Measurements from ENCODE around the gene ME3.

Gene ME3

DNA sequence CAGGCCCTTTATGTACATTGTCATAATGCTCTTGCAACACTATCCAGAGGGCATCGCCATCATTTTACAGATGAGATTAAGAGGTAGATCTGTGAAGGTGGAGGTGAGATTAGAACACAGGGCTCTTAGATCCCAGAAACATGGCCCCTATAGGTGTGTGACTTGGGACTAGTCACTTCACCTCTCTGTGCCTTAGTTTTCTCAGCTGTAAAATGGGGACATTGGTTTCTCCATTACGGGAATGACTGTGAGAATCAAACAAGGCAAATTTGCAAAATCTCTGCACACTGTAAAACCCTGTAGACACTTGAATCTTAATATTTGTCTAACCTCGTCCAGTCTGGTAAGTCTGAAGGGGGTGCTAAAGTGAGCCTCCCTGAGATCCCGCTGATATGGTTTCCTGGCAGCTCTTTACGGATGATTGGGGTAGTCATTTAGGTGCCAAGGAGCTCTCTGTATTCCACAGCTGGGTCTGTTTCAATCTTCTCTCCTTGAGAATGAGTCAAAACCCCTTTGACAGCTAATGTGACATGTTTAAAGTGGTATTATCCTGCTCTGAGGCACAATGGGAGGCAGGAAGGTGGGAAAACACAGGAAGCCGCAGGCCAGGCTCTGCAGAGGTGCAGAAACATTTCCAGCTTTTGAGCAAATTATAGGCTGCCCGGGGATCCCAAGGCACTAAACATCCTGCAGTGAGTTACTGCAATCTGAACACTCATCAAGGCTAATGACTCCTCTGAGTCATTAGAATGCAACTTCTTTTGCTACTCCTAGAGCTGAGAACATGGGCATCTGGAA is 156.9 kb downstream of the ME3 start:
- no peak for DNase-seq (ENCODE audit: low read depth in 2 of 2)

DNA sequence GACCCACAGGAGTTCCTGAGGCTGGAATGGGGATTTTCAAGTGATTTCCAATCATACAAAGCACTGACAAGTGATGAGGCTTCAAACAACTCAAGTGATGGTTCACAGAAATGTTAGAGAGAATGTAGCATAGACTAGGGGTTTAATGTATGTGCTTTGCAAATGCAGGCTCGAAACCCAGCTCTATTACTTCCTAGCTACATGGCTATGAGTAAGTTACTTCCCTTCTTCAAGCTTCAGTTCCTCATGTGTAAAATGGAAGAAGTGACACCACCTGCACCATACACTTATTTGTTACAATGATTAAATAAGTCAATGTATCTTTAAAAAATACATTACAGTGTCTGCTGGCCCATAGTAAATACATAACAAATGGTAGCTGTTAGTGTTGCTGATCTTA is 158.0 kb downstream of the ME3 start:
- no peak for DNase-seq (ENCODE audit: low read depth in 2 of 2)

DNA sequence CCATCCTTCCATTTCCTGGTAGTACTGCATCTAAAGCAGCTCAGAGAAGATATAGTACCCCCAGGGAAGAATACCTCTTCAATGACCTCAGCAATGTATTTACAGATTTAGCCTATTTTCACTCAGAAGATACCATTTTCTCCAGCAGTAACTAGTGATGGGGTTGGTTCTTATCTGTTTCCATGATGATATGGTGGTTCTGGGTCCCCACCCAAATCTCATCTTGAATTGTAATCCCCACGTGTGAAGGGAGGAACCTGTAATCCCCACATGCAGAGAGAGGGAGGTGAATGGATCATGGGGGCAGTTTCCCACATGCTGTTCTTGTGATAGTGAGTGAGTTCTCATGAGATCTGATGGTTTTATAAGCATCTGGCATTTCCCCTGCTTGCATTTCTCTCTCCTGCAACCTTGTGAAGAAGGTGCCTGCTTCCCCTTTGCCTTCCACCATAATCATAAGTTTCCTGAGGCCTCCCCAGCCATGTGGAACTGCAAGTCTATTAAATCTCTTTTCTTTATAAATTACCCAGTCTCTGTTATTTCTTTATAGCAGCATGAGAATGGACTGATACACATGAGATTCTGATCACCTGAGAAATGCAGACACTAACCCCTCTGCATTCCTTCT is 158.6 kb downstream of the ME3 start:
- DNase-seq (ENCODE audit: low read depth in 2 of 2) = no peak

DNA sequence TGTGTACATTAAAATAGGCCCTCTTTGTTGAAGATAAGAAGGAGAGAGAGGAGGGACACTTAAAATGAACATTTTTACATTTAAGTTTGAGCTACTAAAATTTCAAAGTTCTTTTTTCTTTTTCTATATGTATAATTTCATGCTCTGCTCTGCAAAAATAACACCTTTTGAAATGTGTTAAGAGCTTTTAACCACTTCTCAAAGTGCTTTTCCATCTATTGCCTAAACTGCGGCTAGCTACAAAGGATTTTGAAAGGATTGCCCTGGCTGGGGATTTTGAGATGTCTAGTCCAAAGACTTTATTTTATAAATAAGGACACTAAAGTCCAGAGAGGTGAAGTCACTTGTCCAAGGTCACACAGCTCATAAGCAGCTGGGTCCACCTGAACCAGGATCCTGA is 159.3 kb downstream of the ME3 start:
- DNase-seq (ENCODE audit: low read depth in 2 of 2) = no peak

DNA sequence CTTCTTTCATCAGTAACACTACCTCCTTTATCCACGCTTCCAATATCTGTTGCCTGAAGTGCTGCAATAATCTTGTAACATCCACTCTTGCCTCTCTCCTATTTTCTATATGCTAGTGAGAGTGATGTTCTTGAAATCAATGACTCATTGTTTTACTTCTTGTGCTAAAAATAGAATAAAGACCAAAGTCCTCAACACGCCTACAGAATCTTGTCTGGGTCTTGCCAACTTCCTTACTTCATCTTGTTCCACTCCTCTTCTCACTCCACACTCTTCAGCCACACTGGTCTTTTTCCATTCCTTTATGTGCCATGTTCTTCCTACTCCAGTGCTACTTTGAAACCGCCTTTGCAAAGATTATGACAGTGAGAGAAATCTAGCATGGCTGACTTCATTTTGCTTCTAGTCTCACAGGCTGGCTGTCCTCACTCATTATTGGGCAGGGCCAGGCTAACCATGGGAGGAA is 161.3 kb downstream of the ME3 start:
- no peak for DNase-seq (ENCODE audit: low read depth in 2 of 2)

DNA sequence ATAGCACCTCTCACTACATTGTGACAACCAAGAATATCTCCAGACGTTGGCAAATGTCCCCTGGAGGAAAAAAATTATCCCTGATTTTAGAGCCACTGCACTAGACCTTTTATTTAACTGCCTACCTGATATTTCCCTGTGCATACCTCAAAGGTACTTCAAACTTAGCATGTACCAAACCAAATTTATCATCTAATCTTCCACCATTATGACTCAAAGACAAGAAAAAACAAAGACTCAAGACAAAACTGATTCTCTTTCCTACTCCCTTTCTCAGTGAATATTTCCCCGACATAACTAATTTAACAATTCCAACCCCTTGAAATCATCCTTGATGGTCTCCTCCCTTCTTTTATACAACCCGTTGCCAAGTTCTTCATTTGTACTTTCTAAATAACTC is 161.7 kb downstream of the ME3 start:
- no peak for DNase-seq (ENCODE audit: low read depth in 2 of 2)

DNA sequence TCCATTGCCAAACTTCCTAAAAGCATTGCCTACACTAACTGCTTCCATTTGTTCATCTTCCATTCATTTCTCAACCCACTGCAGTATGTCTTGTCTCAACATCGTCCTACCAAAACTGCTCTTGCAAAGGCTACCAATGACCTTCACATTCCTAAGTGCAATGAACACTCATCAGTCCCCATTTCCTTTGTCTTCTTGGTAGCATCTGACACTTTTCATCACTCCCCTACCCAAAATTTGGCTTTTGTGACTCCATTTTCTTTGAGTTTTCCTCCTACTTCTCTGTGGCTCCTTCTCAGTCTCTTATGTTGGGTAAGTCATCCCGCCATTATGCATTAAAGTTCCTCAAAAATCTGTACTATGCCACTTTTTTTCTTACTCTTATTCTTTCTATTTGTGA is 162.3 kb downstream of the ME3 start:
- DNase-seq (ENCODE audit: low read depth in 2 of 2) = no peak

DNA sequence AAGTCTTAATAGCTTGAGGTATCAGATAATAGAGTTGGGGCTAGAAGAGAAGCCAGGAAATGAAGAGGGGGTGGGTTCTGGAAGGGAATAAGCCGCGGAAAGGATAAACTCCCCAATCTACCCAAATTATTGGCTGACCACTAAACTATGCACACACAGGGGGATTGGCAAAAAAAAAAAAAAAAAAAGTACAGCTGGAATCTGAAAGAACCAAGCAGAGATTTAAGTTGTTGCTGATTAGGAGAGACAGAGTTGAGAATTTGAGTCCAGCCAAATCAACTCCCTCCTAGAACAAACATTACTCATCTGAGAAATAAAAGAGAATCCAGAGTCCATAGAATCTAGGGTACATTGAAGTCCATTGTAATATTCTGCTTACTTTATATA is 162.8 kb downstream of the ME3 start:
- no peak for DNase-seq (ENCODE audit: low read depth in 2 of 2)

DNA sequence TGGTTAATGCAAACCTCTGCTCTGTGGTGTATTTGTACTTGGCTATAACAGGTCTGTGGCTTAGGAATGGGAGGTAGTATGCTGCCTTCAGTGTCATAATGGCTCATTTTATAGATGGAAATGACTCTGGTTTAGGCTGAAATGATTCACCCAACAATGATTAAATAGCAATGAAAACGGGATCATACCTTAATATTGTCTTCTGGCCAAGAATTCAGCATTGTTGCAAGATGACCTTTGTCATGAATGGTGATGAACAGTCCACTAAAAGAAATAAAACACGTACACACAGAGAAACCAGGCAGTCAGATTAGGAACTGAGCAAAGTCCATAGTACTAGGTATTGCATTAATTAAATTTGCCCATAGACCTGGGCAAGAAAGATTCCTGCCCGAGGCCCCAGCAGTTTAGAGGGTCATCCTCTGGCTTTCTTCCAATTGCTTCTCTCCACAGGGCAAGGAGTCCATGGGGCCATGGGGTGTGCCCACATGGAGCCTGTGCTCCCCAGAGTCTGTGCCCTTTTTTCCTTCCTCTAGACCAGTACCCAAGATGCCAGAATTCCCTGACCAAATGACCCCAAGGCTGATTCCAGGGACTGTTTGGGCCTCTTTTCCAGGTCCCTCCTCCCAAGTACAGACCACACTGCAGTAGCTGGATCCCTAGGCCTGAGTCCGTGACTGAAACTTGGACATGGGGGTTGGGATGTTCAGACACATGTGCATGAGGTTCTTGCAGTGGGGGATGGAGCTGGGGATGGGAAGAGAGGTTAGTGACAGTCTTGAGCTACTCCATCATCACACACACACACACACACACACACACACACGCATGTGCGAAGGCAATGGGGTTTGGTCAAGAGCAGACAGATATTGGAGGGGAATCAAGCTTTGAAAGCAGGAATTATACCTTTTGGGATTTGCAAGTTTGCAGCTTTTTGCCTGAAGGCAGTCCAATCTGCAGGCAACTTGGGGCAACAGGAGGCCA is 163.5 kb downstream of the ME3 start:
- no peak for DNase-seq (ENCODE audit: low read depth in 2 of 2)

DNA sequence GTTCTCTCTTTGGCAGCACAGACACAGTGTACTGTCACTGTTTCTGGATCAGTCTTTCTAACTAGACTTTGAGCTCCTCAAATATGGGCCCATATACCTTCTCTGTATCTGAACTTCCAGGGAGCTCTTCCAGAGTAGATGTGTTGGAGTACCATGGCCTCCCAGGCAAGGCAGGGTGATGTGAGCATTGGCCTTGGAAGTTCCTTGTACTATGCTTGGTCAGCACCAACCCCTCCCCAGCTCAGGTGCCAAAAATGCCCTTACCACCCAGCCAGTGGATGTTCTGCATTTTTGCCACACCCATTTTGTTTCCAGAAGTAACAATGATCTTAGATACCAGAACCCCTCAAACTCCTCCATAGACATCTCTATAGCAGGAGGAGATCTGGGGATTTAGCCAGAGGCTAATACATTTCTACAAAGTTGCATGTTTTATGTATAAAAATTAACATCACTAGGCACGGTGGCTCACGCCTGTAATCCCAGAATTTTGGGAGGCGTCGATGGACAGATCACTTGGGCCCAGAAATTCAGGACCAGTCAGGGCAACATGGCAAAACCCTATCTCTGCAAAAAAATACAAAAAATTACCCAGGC is 165.1 kb downstream of the ME3 start:
- no peak for DNase-seq (ENCODE audit: low read depth in 2 of 2)

DNA sequence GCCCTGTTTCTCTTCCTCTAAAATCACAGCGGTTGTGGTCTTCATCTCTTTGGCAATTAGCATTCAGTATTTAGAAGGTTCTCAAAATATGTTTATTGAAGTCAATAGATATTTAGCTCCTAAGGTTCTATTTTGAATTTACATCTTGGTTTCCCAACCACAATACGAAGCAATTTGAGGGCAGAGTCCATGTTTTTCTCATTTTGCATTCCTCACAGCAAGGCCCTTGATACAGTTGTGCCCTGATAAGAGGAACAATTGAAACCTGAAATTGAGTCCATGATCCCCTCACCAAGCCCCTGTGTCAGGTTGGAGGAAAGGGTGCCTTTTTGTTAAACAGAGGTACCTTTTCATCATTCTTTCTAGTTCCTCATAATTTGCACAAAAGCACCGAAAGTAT is 166.2 kb downstream of the ME3 start:
- no peak for DNase-seq (ENCODE audit: low read depth in 2 of 2)

DNA sequence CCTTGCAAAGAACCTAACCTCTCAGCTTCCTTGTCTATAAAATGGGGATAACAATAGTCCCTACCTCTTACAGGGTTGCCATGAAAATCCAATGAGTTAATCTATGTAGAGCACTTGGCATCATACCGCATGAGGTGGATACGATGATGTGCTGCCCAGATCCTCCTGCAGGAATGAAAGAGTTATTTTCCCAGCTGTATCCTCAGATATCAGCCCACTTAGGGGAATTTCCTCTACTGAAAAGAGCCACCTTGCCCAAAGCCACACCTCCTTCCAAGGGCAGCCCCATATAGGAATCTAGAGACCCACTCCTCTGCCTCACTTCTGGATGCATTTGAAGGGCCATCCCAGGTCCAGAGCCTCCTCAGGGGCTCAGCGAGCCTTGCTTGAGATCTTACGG is 169.3 kb downstream of the ME3 start:
- no peak for DNase-seq (ENCODE audit: low read depth in 2 of 2)

DNA sequence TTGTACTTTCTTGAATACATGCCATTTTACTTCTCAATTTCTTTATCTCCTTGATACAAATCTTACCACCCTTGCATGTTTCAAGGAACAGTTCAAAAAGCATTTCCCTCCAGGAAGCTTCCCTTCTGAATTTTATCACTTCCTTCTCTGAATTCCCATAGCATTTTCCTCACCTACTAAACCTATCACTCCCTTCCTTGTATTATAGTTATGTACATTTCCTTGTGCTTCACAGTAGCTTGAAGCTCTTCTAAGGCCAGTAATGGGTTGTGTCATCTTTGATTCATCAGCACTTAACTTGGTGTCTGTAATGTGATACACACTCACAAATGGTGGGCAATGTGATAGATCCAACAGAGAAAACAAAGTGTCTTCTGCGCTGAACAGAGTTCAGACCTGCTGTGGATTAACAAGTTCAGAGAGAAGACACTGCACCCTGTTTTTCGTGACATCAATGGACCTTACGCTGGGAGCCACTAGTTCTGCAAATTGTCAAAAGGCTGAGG is 170.2 kb downstream of the ME3 start:
- DNase-seq (ENCODE audit: low read depth in 2 of 2) = no peak

DNA sequence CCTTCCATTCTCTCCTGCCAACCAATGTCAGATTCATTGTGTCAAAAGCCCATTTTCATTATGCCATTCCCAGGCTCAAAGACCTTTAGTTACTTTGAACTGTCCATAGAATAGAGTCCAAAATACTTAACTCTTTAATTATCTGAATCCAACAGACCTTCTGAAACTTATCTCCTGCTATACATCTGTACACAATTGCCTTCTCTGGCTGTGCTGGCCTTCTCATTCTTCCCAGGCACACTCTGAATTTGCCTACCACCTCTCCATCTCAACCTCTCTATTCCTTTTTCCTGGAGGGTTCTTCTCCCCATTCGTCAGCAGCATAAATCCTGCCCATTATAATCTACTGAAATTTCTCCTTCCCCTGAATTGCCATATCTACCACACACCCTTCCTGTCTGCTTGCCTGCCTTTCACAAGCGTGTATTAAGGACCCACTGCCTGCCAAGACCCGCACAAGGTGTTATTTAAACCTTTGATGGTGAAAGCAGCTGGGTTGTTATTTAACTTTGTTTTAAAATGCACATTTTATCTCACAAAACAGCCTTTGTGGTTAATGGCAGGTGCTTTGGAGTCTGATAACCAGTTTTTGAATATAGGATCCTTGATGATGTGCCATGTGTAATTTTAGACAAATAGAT is 171.8 kb downstream of the ME3 start:
- DNase-seq (ENCODE audit: low read depth in 2 of 2) = no peak

DNA sequence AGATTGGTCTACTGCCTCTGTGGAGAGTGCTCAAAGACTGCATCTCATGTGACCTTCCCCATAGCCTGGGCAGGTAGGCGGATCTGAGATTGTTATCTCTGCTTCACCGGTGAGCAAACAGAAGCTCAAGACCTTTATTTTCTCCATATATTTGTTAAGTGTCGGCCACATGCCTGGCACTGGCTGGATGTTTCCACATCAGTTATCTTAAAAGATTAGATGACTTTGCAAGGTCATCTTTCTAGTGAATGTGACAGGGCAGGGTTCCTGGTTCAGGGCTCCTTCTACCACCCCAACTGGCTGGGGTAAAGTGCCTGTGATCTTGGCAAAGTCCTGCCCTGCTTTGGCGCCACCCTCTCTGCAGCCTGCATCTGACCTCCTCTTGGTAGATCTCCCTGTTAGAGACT is 172.7 kb downstream of the ME3 start:
- no peak for DNase-seq (ENCODE audit: low read depth in 2 of 2)

DNA sequence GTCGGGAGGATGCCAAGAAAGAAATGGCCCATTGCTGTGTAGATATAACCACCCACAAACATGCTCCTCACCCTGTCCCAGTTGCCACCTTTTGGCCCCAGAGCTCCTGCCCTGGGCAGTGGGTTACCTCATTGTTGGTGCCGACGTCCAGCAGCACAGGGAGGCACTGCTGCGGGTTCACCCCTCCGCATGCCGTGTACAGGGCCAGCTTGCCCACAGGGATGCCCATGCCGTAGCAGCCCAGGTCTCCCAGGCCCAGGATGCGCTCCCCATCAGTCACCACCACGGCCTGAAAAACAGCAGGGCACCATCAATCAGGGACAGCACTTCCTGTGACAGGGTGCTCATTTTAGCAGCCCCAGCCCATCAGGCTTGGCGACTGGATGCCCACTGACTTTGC is 174.6 kb downstream of the ME3 start:
- DNase-seq (ENCODE audit: low read depth in 2 of 2) = no peak

DNA sequence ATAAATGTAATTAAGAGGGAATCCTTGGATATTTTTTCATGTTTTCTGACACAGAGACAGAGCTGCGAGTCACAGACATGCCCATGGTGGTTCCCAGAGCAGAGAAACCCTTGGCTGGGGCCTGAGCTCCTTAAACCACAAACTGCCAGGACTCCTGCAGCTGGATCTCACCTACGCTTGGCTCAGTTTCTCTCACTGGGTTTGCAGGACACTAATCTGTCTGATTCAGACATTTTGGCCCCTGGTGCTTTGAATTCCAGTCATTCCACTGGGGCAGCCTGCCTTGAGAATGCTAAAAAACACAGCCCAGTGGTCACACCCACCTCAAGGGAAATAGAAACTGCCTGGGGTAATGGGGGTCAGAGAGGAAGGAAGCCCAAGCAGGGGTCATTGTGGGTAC is 175.1 kb downstream of the ME3 start:
- DNase-seq (ENCODE audit: low read depth in 2 of 2) = no peak

DNA sequence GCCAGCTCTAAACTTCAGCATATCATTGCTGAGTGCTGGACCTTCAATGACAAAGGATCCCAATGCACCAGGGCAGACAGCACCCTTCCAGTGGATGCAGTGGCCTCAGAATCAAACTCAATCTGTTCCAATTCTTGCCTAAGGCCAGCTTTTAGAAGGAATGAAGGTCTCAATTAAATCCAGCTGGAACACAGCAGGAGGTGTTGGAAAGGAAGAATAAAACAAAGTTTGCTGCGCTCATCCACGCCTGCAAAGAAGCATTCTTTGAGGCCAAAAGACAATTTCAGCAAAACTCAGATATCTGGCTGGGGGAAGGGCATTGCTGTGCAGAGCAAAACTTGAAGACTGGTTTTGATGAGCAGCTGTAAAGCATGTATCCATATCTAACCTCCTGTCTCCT is 177.1 kb downstream of the ME3 start:
- DNase-seq (ENCODE audit: low read depth in 2 of 2) = no peak

DNA sequence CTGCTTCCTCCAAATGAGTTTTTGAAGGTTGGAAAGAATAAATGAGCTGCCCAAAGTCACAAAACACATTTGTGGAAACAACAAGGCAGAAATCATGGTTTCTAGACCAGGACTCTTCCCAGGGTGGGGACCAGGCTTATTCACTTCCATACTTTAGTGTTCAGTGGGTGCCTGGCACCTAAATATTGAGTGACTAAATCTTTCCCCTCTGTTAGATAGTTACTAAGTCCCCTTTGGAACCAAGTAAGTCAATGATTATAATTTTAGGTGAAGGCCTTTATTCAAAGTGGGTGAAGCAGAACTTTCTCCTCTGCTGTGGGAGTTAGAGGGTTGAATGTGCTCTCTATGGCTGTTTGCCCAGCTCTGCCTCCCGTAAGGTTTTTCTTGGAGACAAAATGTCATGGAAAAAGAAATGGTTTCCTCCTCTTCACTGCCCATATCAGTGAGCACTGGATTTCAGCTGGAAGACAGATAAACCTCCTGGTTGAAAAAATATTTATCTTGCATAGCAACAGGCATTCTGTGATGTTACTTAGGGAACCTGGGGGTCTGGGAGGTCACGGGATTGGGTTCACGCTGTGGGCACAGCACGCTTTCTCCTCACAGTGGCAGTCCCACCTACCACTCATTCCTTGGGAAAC is 179.9 kb downstream of the ME3 start:
- no peak for DNase-seq (ENCODE audit: low read depth in 2 of 2)

DNA sequence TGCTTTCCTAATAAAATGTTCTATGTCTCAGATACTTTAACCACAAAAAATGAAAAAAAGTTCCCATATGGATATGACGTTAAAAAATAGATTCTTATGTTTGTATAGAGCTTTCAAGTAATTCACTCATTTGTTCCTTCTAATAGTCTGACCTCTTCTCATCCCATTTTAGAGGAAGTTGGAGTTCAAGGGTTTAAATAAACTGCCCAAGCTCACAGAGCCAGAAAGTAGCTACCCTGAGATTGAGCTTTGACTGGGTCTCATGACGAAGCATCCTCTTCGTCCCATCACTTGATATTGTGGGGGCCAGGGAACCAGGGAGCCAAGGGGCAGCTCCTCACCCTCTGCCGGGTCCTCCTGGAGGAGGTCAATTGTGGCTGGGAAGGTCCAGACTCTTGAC is 181.4 kb downstream of the ME3 start:
- no peak for DNase-seq (ENCODE audit: low read depth in 2 of 2)

DNA sequence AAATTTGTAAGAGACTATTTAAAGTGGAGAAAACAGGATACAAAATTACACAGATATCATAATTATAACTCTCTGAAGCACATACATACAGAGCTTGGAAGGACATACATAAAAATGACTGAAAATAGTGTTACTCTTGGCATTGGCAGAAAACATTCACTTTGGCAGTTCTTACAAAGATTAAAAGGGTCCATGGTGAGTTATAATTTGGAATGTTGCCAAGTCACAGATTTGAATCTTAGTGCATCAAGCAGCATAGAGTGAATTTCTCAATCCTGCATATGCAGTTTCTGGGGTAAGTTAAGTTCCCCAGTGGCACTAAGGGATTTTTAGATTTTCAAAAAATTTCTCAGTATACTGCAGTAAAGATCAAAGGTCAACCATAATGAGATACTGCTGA is 181.8 kb downstream of the ME3 start:
- DNase-seq (ENCODE audit: low read depth in 2 of 2) = no peak

Data from stimulated activated CD8-positive, alpha-beta memory T cell treated with anti-CD3 and anti-CD28 coated beads, Interleukin-15, amount 100 ng/mL, for 48 hours (primary cell).